ENCODE results near the gene BMPR1A. TPM values are rescaled to one million over a fixed set of nuclear protein-coding genes. Genes with fewer than 3 reads are reported as not detected.

The BMPR1A gene
- total RNA-seq, 1 experiment from 2014 or later = 104 TPM

DNA sequence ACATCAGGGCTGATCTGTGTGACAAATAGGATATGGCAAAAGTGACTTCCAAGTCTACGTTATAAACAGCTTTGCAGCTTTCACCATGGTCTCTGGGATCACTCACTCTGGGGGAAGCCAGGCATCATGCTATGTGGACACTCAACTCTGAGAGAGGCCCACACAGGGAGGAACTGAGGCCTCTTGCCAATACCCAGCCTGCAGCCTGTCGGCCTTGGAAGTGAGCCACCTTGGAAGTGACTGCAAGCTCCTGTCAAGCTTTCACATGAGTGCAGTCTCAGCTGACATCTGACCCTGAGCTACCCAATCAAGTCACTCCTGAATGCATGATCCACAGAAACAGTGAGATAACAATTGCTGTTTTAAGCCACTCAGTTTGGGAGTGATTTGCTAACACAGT, 144.5 kb downstream of the BMPR1A start:
- ATAC-seq (no peak), DNase-seq (ENCODE audit: low spot score) (no peak)
- ChIA-PET POLR2A (no interaction called here), CTCF (interaction anchor here (1.0 to 2.7 kb wide), 5 partner anchors 9 to 212 kb away, joined by 3 to 14 read pairs (median 9); no protein-coding TSS in a partner anchor)
- no peak overlapping the region for H3K27ac Mint-ChIP-seq
- H3K4me1 Mint-ChIP-seq = peaks cover 23% of the 10 kb centered on the region
- no peaks in the 10 kb centered on the region for H3K27me3 Mint-ChIP-seq (ENCODE audit: low read depth)
- no peaks in the 10 kb centered on the region for H3K9me3 Mint-ChIP-seq
- TF ChIP-seq ETV6 (CRISPR knock-in tag; IDR thresholded peaks at IDR 0.05) = no peak
- TF ChIP-seq, protein P1, sequence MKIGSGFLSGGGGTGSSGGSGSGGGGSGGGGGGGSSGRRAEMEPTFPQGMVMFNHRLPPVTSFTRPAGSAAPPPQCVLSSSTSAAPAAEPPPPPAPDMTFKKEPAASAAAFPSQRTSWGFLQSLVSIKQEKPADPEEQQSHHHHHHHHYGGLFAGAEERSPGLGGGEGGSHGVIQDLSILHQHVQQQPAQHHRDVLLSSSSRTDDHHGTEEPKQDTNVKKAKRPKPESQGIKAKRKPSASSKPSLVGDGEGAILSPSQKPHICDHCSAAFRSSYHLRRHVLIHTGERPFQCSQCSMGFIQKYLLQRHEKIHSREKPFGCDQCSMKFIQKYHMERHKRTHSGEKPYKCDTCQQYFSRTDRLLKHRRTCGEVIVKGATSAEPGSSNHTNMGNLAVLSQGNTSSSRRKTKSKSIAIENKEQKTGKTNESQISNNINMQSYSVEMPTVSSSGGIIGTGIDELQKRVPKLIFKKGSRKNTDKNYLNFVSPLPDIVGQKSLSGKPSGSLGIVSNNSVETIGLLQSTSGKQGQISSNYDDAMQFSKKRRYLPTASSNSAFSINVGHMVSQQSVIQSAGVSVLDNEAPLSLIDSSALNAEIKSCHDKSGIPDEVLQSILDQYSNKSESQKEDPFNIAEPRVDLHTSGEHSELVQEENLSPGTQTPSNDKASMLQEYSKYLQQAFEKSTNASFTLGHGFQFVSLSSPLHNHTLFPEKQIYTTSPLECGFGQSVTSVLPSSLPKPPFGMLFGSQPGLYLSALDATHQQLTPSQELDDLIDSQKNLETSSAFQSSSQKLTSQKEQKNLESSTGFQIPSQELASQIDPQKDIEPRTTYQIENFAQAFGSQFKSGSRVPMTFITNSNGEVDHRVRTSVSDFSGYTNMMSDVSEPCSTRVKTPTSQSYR (CRISPR knock-in tag; IDR thresholded peaks at IDR 0.05) = no peak
- TF ChIP-seq, protein P2, sequence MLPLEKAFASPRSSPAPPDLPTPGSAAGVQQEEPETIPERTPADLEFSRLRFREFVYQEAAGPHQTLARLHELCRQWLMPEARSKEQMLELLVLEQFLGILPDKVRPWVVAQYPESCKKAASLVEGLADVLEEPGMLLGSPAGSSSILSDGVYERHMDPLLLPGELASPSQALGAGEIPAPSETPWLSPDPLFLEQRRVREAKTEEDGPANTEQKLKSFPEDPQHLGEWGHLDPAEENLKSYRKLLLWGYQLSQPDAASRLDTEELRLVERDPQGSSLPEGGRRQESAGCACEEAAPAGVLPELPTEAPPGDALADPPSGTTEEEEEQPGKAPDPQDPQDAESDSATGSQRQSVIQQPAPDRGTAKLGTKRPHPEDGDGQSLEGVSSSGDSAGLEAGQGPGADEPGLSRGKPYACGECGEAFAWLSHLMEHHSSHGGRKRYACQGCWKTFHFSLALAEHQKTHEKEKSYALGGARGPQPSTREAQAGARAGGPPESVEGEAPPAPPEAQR (CRISPR knock-in tag; IDR thresholded peaks at IDR 0.05) = no peak
- TF ChIP-seq, protein P3, sequence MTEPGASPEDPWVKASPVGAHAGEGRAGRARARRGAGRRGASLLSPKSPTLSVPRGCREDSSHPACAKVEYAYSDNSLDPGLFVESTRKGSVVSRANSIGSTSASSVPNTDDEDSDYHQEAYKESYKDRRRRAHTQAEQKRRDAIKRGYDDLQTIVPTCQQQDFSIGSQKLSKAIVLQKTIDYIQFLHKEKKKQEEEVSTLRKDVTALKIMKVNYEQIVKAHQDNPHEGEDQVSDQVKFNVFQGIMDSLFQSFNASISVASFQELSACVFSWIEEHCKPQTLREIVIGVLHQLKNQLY (CRISPR knock-in tag; IDR thresholded peaks at IDR 0.05) = no peak
- H3K4me3 Mint-ChIP-seq = no peak overlapping the region
- H3K36me3 Mint-ChIP-seq = peaks cover 59% of the 10 kb centered on the region

DNA sequence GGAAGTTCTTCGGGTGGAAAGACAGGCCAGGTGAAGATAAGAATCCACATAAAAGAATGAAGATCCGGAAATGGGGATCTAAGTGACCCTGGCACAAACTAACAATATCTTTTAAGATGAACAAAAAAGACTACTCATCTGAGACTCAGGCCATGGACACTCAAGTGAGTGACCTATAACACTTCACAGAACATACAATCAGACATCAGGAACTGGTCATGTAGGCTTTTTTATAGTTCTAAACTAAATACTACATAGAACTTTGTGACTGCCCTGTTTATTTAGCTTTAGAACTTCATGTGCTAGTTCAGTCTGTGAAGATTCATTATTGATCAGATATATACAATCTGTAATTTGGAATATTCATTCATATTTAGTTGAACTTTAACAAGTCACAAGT, 148.2 kb downstream of the BMPR1A start:
- DNase-seq (ENCODE audit: low spot score) (no peak), ATAC-seq (no peak)
- H3K4me3 Mint-ChIP-seq = no peak overlapping the region
- TF ChIP-seq RORB (CRISPR knock-in tag; IDR thresholded peaks at IDR 0.05) = no peak
- TF ChIP-seq, protein P4, sequence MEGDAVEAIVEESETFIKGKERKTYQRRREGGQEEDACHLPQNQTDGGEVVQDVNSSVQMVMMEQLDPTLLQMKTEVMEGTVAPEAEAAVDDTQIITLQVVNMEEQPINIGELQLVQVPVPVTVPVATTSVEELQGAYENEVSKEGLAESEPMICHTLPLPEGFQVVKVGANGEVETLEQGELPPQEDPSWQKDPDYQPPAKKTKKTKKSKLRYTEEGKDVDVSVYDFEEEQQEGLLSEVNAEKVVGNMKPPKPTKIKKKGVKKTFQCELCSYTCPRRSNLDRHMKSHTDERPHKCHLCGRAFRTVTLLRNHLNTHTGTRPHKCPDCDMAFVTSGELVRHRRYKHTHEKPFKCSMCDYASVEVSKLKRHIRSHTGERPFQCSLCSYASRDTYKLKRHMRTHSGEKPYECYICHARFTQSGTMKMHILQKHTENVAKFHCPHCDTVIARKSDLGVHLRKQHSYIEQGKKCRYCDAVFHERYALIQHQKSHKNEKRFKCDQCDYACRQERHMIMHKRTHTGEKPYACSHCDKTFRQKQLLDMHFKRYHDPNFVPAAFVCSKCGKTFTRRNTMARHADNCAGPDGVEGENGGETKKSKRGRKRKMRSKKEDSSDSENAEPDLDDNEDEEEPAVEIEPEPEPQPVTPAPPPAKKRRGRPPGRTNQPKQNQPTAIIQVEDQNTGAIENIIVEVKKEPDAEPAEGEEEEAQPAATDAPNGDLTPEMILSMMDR (IDR thresholded peaks at IDR 0.05) = no peak
- no peaks in the 10 kb centered on the region for H3K27me3 Mint-ChIP-seq (ENCODE audit: low read depth)
- no peaks in the 10 kb centered on the region for H3K9me3 Mint-ChIP-seq
- H3K36me3 Mint-ChIP-seq = peaks cover 79% of the 10 kb centered on the region
- peaks cover 4% of the 10 kb centered on the region for H3K4me1 Mint-ChIP-seq
- ChIA-PET CTCF (no interaction called here), POLR2A (no interaction called here)
- H3K27ac Mint-ChIP-seq = 0 out of 2 replicates have a peak overlapping the region, but pooled peaks have one; percentile 4

DNA sequence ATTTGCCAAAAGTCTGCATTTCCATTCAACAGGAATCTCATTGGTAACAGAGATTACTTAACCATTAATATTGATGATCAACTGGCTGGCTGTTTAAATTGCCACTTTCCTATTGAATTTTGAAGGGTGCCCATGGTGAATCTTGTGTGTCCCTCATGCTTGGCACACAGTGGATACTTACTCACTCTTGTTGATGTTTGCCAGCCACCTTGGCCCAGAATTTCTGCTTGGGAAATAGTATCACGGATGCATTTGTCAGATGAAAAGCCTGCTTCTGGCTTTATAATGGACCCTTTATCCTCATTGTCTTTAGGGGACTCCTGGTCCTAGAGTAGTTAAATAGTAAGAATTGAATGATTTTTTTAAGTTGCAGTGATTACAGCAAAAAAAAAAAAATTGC, 149.0 kb downstream of the BMPR1A start:
- Mint-ChIP-seq H3K36me3 (peaks cover 71% of the 10 kb centered on the region), H3K4me1 (no peaks in the 10 kb centered on the region), H3K9me3 (no peaks in the 10 kb centered on the region), H3K4me3 (no peak overlapping the region), H3K27ac (peak overlapping the region; percentile 76), H3K27me3 (ENCODE audit: low read depth) (no peaks in the 10 kb centered on the region)
- ATAC-seq (no peak), DNase-seq (ENCODE audit: low spot score) (no peak)
- CTCF ChIA-PET = interaction anchor here (0.7 kb wide), 1 partner anchor 1427 kb away, joined by 3 read pairs; no protein-coding TSS in a partner anchor
- POLR2A ChIA-PET = no interaction called here
- TF ChIP-seq CREB1 (CRISPR knock-in tag; IDR thresholded peaks at IDR 0.05) (no peak), ZNF416 (CRISPR knock-in tag; IDR thresholded peaks at IDR 0.05) (no peak), ZNF423 (CRISPR knock-in tag; IDR thresholded peaks at IDR 0.05) (no peak), RORB (CRISPR knock-in tag; IDR thresholded peaks at IDR 0.05) (no peak), ZBTB21 (CRISPR knock-in tag; IDR thresholded peaks at IDR 0.05; ENCODE audit: borderline replicate concordance) (no peak), SOX15 (CRISPR knock-in tag; IDR thresholded peaks at IDR 0.05) (no peak), JAZF1 (CRISPR knock-in tag; IDR thresholded peaks at IDR 0.05) (no peak), NFATC4 (CRISPR knock-in tag; IDR thresholded peaks at IDR 0.05) (no peak)
- TF ChIP-seq, protein P5, sequence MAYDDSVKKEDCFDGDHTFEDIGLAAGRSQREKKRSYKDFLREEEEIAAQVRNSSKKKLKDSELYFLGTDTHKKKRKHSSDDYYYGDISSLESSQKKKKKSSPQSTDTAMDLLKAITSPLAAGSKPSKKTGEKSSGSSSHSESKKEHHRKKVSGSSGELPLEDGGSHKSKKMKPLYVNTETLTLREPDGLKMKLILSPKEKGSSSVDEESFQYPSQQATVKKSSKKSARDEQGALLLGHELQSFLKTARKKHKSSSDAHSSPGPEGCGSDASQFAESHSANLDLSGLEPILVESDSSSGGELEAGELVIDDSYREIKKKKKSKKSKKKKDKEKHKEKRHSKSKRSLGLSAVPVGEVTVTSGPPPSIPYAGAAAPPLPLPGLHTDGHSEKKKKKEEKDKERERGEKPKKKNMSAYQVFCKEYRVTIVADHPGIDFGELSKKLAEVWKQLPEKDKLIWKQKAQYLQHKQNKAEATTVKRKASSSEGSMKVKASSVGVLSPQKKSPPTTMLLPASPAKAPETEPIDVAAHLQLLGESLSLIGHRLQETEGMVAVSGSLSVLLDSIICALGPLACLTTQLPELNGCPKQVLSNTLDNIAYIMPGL (CRISPR knock-in tag; IDR thresholded peaks at IDR 0.05) = no peak
- TF ChIP-seq, protein P6, sequence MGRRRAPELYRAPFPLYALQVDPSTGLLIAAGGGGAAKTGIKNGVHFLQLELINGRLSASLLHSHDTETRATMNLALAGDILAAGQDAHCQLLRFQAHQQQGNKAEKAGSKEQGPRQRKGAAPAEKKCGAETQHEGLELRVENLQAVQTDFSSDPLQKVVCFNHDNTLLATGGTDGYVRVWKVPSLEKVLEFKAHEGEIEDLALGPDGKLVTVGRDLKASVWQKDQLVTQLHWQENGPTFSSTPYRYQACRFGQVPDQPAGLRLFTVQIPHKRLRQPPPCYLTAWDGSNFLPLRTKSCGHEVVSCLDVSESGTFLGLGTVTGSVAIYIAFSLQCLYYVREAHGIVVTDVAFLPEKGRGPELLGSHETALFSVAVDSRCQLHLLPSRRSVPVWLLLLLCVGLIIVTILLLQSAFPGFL (CRISPR knock-in tag; IDR thresholded peaks at IDR 0.05; ENCODE audit: borderline replicate concordance) = no peak
- TF ChIP-seq, protein P7, sequence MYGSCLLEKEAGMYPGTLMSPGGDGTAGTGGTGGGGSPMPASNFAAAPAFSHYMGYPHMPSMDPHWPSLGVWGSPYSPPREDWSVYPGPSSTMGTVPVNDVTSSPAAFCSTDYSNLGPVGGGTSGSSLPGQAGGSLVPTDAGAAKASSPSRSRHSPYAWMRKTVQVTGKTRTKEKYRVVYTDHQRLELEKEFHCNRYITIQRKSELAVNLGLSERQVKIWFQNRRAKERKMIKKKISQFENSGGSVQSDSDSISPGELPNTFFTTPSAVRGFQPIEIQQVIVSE (CRISPR knock-in tag; IDR thresholded peaks at IDR 0.05; ENCODE audit: borderline replicate concordance) = no peak
- TF ChIP-seq, protein P8, sequence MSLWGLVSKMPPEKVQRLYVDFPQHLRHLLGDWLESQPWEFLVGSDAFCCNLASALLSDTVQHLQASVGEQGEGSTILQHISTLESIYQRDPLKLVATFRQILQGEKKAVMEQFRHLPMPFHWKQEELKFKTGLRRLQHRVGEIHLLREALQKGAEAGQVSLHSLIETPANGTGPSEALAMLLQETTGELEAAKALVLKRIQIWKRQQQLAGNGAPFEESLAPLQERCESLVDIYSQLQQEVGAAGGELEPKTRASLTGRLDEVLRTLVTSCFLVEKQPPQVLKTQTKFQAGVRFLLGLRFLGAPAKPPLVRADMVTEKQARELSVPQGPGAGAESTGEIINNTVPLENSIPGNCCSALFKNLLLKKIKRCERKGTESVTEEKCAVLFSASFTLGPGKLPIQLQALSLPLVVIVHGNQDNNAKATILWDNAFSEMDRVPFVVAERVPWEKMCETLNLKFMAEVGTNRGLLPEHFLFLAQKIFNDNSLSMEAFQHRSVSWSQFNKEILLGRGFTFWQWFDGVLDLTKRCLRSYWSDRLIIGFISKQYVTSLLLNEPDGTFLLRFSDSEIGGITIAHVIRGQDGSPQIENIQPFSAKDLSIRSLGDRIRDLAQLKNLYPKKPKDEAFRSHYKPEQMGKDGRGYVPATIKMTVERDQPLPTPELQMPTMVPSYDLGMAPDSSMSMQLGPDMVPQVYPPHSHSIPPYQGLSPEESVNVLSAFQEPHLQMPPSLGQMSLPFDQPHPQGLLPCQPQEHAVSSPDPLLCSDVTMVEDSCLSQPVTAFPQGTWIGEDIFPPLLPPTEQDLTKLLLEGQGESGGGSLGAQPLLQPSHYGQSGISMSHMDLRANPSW (CRISPR knock-in tag; conservative IDR thresholded peaks at IDR 0.05; ENCODE audit: low read depth) = no peak
- TF ChIP-seq, protein P9, sequence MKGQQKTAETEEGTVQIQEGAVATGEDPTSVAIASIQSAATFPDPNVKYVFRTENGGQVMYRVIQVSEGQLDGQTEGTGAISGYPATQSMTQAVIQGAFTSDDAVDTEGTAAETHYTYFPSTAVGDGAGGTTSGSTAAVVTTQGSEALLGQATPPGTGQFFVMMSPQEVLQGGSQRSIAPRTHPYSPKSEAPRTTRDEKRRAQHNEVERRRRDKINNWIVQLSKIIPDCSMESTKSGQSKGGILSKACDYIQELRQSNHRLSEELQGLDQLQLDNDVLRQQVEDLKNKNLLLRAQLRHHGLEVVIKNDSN (CRISPR knock-in tag; IDR thresholded peaks at IDR 0.05) = no peak
